ENCODE measurements around the gene GNG10.

GRCh38 chr9:111700776-111701175 lies 39.4 kb downstream of the GNG10 start:
- TF ChIP-seq CTCF (IDR thresholded peaks at IDR 0.05): no peak
- TF ChIP-seq POLR2A (IDR thresholded peaks at IDR 0.05): no peak
